Jurkat, Clone E6-1 (cell line): Measurements from ENCODE around the gene FAM47E. TPM values are rescaled to one million over a fixed set of nuclear protein-coding genes. Genes with fewer than 3 reads are reported as not detected.

Experiments
- DNase-seq: peaks from one replicate; pipeline ENCODE4 v3.0.0-alpha.2; 2011; ENCODE audit warnings: low read depth, low spot score
- H3K4me3 ChIP-seq: 2 replicates; pipeline ENCODE4 v1.5.1; 2011; ENCODE audit warnings: mild to moderate bottlenecking, low read length, control low read depth, moderate library complexity
- polyA plus RNA-seq: library from polyadenylated mRNA; unstranded; fragments of >200 nt; gene quantifications from one replicate; pipeline ENCODE4 v1.2.1, GENCODE V29; 2012; ENCODE audit warnings: missing spikeins; ENCODE audit not compliant: insufficient read length, insufficient read depth

FAM47E gene
- not detected for polyA plus RNA-seq

- no peak within 1 kb of the TSS for H3K4me3 ChIP-seq
- no peak for DNase-seq
Measured at GRCh38 chr4:76251441-76252270, at the start of gene FAM47E. FAM47E (plus strand) TSS chr4:76251721; CDS start chr4:76251747, 26 bp downstream.

GRCh38 chr4:76203541-76203940, 48.0 kb upstream of the FAM47E start:
- no peak for DNase-seq
- no peak overlapping the region for H3K4me3 ChIP-seq

GRCh38 chr4:76204936-76205335, 46.6 kb upstream of the FAM47E start:
- DNase-seq: no peak
- H3K4me3 ChIP-seq: no peak overlapping the region

GRCh38 chr4:76205476-76205875, 46.0 kb upstream of the FAM47E start:
- no peak for DNase-seq

GRCh38 chr4:76206222-76206942, 45.1 kb upstream of the FAM47E start:
- no peak for DNase-seq
- H3K4me3 ChIP-seq: no peak overlapping the region

More at GRCh38 chr4:76205476-76205875, 46.0 kb upstream of the FAM47E start:
- H3K4me3 ChIP-seq: no peak overlapping the region

GRCh38 chr4:76207549-76207948, 44.0 kb upstream of the FAM47E start:
- DNase-seq: no peak
- H3K4me3 ChIP-seq: no peak overlapping the region

GRCh38 chr4:76208005-76208765, 43.3 kb upstream of the FAM47E start:
- H3K4me3 ChIP-seq: no peak overlapping the region
- no peak for DNase-seq

GRCh38 chr4:76209881-76210280, 41.6 kb upstream of the FAM47E start:
- H3K4me3 ChIP-seq: no peak overlapping the region
- DNase-seq: no peak

GRCh38 chr4:76210452-76210851, 41.1 kb upstream of the FAM47E start:
- no peak overlapping the region for H3K4me3 ChIP-seq
- no peak for DNase-seq

- no peak overlapping the region for H3K4me3 ChIP-seq
- no peak for DNase-seq
Measured at GRCh38 chr4:76211769-76212708, 39.5 kb upstream of the FAM47E start.

- H3K4me3 ChIP-seq: peak overlapping the region; percentile 54
- DNase-seq: peak; percentile 73
Measured at GRCh38 chr4:76212851-76213414, 38.6 kb upstream of the FAM47E start.

GRCh38 chr4:76213415-76214176, 37.9 kb upstream of the FAM47E start, which contains the start of gene SCARB2:
SCARB2 (minus strand) TSS chr4:76213824; CDS start chr4:76213543, 281 bp downstream.
- H3K4me3 ChIP-seq: peak within 1 kb of the TSS; percentile 54
- DNase-seq: peak; percentile 11

- DNase-seq: peak; percentile 24
- peak overlapping the region; percentile 54 for H3K4me3 ChIP-seq
Measured at GRCh38 chr4:76214177-76214675, 37.3 kb upstream of the FAM47E start.

- no peak overlapping the region for H3K4me3 ChIP-seq
- DNase-seq: no peak
Measured at GRCh38 chr4:76215077-76215476, 36.4 kb upstream of the FAM47E start.

GRCh38 chr4:76216524-76216923, 35.0 kb upstream of the FAM47E start:
- no peak for DNase-seq
- H3K4me3 ChIP-seq: no peak overlapping the region

- DNase-seq: no peak
- no peak overlapping the region for H3K4me3 ChIP-seq
Measured at GRCh38 chr4:76216975-76217814, 34.3 kb upstream of the FAM47E start.
